ENCODE results near the gene CTRB1.

The CTRB1 gene

DNA sequence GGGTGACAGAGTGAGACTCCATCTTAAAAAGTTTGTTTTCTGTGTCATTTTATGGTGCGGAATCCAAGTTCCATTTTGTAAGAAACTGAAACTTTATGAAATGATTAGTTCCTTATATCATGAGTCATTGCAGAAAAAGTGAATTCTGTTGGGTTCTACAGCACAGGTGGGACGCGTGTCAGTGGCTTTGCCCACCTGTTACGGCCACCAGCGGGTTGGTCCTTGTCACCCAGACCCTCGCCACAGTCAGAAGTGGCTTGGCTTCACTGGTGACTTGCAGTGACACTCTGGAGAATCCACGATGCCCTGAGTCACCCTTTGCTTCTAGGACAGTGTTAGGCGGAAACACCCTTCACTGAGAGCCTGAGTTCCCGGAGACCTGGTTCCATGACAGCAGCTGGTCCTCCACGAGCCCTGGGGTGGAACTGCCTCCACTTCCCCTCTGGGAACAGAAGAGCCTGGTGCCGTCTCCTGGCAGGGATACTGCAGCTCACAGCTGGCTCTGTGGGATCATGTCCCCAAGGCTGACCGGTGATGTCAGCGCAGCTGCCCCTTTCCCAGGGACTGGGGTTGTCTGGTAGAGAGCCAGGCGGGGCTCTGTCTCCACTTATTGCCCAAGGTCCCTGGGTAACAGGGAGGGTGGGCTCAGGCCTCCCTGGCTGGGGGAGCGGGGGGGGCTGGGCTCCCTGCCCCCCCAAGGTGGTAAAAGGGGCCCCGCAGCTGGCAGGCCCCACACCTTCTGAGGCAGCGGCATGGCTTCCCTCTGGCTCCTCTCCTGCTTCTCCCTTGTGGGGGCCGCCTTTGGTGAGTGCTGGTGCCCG is at the start of gene CTRB1:
TSS of gene CTRB1 (plus strand) at position 733 of the 821 bp plus-strand sequence. CDS start at position 753, 20 bp downstream.
- TF ChIP-seq GATA3 (IDR thresholded peaks at IDR 0.05; ENCODE audit: low read depth, low read length), result no peak
- no peak for TF ChIP-seq GATA2 (IDR thresholded peaks at IDR 0.05; ENCODE audit: low read depth, low read length)

DNA sequence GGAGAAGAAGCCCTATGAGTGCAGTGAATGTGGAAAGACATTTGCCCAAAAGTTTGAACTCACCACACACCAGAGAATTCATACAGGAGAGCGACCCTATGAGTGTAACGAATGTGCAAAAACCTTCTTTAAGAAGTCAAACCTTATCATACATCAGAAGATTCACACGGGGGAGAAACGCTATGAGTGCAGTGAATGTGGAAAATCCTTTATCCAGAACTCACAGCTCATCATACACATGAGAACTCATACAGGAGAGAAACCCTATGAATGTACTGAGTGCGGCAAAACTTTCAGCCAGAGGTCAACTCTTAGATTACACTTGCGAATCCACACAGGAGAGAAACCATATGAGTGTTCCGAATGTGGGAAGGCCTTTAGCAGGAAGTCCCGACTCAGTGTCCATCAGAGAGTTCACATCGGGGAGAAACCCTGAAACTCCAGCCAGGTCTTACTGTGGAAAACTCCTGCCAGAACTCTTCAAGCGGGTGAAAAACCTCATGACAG is 48.8 kb upstream of the CTRB1 start:
- TF ChIP-seq GATA2 (IDR thresholded peaks at IDR 0.05; ENCODE audit: low read depth, low read length), result no peak
- no peak for TF ChIP-seq GATA3 (IDR thresholded peaks at IDR 0.05; ENCODE audit: low read depth, low read length)

DNA sequence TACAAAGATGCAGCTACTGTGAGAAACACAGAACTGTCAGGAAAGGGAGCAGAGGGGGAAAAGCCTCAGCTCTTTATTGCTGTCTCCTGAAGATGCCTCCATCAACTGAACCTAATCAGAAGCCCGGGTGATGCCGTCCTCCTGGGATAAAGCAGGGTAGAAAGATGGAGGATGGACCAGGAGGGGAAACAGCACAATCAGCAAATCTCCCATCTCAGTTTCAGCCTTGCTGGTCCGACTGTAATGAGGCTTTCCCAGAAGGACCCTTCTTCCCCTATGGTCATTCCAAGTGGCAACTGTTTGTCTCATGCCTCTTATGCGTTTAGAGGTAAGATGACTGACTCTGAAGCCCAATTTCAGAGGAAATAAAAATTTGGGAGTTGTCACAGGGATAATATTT is 46.2 kb upstream of the CTRB1 start:
- TF ChIP-seq GATA3 (IDR thresholded peaks at IDR 0.05; ENCODE audit: low read depth, low read length) (no peak), GATA2 (IDR thresholded peaks at IDR 0.05; ENCODE audit: low read depth, low read length) (no peak)

DNA sequence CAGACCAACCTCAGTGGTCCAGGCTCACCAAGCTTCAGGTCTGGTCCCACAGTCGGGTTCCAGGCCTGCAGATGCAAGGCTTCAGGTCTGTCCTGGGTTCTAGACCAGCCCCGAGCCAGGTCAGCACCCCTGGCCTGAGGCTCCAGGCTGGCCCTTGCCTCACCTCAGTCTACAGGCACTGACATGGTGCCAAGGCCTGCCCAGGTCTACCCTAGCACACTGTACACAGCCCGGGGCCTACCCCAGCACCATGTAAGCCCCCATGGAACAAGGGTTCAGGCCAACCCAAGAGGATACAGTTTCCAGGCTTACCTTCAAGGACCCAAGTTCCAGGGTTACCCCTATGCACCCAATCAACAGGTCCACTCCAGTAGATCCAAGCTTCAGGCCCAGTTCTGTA is 43.7 kb upstream of the CTRB1 start:
- TF ChIP-seq GATA2 (IDR thresholded peaks at IDR 0.05; ENCODE audit: low read depth, low read length) (no peak), GATA3 (IDR thresholded peaks at IDR 0.05; ENCODE audit: low read depth, low read length) (no peak)

DNA sequence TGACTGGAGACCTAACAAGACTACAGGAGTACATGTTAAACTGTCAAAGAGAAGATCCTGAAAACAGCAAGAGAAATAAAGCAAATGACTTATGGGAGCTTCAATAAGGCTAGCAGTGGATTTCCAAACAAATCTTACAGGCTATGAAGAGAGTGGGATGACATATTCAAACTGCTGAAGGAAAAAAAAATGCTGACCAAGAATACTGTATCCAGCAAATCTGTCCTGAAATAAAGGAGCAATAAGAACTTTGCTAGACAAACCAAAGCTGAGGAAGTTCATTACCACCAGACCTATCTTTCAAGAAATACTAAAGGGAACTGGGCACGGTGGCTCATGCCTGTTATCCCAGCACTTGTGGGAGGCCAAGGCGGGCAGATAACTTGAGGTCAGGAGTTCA is 41.9 kb upstream of the CTRB1 start:
- TF ChIP-seq GATA2 (IDR thresholded peaks at IDR 0.05; ENCODE audit: low read depth, low read length) (no peak), GATA3 (IDR thresholded peaks at IDR 0.05; ENCODE audit: low read depth, low read length) (no peak)

DNA sequence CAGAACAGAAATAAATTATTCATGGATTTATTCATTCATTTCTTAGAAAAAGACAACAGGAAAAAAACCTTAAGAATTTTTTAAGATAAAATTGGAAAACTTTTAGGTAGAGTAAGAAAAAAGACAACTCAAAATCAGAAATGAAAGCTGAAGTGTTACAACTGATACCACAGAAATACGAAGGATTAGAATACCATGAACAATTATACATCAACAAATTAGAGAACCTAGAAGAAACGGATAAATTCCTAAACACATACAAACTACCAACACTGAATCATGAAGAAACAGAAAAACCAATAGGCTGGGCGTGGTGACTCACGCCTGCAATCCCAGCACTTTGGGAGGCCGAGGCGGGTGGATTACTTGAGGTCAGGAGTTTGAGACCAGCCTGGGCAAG is 39.6 kb upstream of the CTRB1 start:
- TF ChIP-seq GATA3 (IDR thresholded peaks at IDR 0.05; ENCODE audit: low read depth, low read length), result no peak
- no peak for TF ChIP-seq GATA2 (IDR thresholded peaks at IDR 0.05; ENCODE audit: low read depth, low read length)

DNA sequence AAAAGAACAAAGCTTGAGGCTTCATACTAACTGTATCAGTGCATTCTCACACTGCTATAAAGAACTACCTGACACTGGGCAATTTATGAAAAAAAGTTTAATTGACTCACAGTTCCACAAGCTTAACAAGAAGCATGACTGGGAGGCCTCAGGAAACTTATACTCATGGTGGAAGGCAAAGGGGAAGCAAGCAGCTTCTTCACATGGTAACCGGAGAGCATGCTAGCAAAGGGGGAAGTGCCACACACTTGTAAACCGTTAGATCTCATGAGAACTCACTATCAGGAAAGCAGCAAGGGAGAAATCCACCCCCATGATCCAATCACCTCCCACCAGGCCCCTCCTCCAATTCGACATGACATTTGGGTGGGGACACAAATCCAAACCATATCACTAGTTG is 37.2 kb upstream of the CTRB1 start:
- TF ChIP-seq GATA3 (IDR thresholded peaks at IDR 0.05; ENCODE audit: low read depth, low read length), result no peak
- no peak for TF ChIP-seq GATA2 (IDR thresholded peaks at IDR 0.05; ENCODE audit: low read depth, low read length)

DNA sequence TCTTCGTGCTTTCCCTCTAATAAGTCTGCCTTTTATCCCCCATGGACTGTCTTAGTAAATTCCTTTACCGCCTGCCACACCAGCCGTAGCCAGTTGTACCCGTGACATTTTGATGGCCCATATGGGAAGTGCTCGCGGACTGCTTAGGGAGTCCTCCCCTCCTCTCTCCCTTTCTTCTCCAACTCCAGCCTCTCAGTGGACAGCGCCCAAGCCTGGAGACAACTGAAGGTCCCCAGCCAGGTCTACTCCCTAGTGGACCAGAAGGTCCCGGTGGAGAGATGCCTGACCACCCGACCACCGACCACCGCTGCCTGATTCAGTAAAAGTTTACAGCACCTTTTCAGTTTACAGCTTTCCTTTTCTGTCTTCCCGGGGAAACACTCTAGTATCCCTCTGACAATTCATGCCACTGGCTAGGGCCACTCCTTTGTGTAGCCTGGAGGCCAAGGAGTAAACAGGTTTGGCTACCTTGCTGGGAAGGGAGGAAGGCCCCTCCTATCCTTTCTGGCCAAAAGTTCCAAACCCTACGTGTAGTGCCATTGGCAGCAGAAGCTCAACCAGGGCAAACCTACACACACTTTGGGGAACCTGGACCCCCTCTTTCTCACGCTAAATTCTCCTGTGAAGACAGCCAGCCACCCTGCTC is 29.8 kb upstream of the CTRB1 start:
- no peak for TF ChIP-seq GATA3 (IDR thresholded peaks at IDR 0.05; ENCODE audit: low read depth, low read length)
- no peak for TF ChIP-seq GATA2 (IDR thresholded peaks at IDR 0.05; ENCODE audit: low read depth, low read length)

DNA sequence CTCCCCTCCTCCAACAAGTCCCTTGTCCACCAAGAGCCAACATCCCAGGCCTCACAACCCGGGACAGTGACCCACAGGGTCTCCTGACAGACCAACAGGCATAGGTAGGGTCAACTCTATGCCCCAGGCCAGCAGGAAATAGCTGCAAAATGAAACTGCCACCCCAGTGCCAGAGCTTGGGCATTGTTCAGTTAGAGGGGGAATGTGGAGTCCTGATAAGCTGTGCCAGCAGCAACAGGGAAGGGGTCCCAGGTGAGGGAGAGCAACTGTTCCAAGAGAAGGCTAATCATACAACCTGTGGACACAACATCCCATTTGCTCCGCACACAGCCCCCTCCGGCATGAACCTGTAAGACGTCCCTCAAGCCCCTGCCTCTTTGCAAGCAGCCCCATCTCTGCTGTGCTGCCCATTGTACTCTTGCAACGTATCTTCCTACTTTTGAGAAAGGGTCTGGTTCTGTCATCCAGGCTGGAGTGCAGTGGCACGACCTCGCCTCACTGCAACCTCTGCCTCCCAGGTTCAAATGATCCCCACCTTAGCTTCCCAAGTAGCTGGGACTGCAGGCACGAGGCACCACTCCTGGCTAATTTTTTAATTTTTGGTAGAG is 29.0 kb upstream of the CTRB1 start:
- TF ChIP-seq GATA3 (IDR thresholded peaks at IDR 0.05; ENCODE audit: low read depth, low read length), result no peak
- TF ChIP-seq GATA2 (IDR thresholded peaks at IDR 0.05; ENCODE audit: low read depth, low read length), result no peak

DNA sequence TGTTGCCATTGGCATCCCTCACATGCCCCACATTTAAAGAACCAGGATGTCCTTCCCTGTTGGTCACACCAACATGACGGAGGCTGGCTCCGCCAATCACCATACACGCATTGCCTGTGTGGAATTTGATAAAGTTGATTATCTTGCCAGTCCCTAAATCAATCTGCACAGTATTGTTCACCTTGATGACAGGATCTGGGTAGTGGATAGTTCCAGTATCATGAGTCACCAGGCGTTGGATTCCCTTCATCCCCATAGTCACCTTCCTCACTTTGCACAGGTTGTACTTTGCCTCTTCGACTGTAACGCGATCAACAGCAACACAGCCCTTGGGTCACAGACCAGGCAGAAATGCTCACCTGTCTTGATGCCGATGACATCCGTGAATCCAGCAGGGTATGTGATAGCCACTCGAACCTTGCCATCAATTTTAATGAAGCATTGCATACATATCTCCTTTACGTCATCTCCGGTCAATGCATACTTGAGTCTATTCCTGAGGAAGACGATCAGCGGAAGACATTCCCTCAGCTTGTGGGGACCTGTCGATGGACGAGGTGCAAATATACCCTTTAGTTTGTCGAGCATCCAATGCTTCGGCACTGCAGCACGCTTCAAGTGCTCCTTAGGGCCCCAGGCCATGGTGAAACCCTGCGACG is 26.1 kb upstream of the CTRB1 start:
- TF ChIP-seq GATA3 (IDR thresholded peaks at IDR 0.05; ENCODE audit: low read depth, low read length) (no peak), GATA2 (IDR thresholded peaks at IDR 0.05; ENCODE audit: low read depth, low read length) (no peak)

DNA sequence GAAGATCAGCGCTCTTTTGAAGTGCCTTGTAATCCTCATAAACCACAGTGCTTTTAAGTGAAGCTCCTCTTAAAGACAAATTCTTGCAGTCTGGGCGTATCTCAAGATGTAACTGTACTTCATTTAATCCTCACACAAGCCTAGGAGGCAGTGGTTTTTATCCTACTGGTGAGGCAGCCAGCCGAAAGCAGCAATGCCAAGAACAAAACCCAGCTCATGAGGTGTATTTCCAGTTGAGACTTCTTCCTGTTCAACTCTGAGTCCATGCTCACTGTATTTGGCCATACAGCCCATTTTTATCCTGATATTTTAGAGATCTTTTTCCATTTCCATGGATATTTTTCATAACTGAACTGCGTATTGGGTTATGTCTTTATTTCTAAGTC is 25.5 kb upstream of the CTRB1 start:
- TF ChIP-seq GATA2 (IDR thresholded peaks at IDR 0.05; ENCODE audit: low read depth, low read length) (no peak), GATA3 (IDR thresholded peaks at IDR 0.05; ENCODE audit: low read depth, low read length) (no peak)

DNA sequence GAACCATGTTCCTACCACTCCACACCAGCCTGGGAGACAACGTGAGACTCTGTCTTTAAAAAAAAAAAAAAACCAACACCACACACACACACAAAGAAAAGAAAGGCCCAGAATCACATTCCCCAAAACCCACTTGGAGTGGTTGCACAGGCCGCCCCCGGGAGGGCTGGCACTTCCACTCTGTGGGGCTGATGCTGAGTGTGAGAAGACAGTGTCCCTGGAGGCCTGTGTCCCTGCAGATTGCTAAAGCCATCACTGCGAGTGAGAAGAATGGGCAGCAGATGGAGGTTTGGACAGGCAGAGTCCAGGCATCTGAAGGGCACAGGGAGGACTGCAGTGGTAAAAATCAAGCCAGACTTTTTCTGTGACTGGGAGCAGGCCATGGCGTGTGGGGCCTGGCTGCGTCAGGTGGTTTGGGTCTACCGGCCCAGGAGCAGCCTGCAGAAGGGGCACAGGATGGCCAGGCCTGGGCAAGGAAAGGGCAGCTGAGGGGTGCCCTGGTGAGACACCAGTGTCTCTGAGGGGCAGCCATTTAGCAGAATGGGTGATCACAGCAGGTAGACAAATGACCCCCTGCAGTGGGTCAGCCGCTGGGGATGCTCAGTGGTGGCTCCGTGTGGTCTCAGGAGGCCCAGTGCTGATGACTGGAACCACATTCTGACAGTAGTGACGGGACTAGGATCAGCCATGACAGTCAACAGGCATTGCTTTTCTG is 24.9 kb upstream of the CTRB1 start:
- no peak for TF ChIP-seq GATA2 (IDR thresholded peaks at IDR 0.05; ENCODE audit: low read depth, low read length)
- TF ChIP-seq GATA3 (IDR thresholded peaks at IDR 0.05; ENCODE audit: low read depth, low read length), result no peak

All from SH-SY5Y (cell line).